ENCODE measurements around the gene LZTS2. TPM values are rescaled to one million over a fixed set of nuclear protein-coding genes. Genes with fewer than 3 reads are reported as not detected.

LZTS2 gene
- total and polyA plus RNA-seq, 2 of the 4 experiments (the other 2 are of a cell fraction) = 19.2 to 101 TPM

GRCh38 chr10:101022967-101023705 is 23.5 kb downstream of the LZTS2 start:
- H3K9me1 ChIP-seq (ENCODE audit: insufficient read depth, low read length) = no peaks in the 10 kb centered on the region
- CTCF ChIA-PET = no interaction called here
- no peaks in the 10 kb centered on the region for H4K20me1 ChIP-seq (ENCODE audit: insufficient read depth, low read length)
- no peak overlapping the region for H2BK120ac ChIP-seq (ENCODE audit: low read depth, low read length)
- in situ Hi-C loops (cut with MboI; ENCODE audit: low sequenced_read_pairs) (no loop called here), dilution Hi-C loops (cut with HindIII; ENCODE audit: low sequenced_read_pairs, unreplicated experiment) (no loop called here), intact Hi-C loops (cut with micrococcal nuclease) (no loop called here)
- H3K4me1 ChIP-seq (ENCODE audit: control insufficient read depth, insufficient read depth, low read length) = no peaks in the 10 kb centered on the region; the same call in 1 of the 2 replicates
- H3K23ac ChIP-seq (ENCODE audit: low read depth, low read length) = no peak overlapping the region
- H3K9me3 ChIP-seq (ENCODE audit: control insufficient read depth, insufficient read depth, low read length) = no peaks in the 10 kb centered on the region
- ATAC-seq (ENCODE audit: low read depth) (no peak), DNase-seq (no peak)
- H3K4me3 ChIP-seq (ENCODE audit: insufficient read depth, low read depth, low read length) = no peak overlapping the region
- no peak overlapping the region for H2BK15ac ChIP-seq (ENCODE audit: low read depth, low read length)
- POLR2A ChIA-PET (ENCODE audit: unreplicated experiment) = no interaction called here
- no peak overlapping the region for H4K8ac ChIP-seq (ENCODE audit: low read depth in 2 of 2, low read length in 2 of 2)
- H3K4ac ChIP-seq (ENCODE audit: low read depth, low read length) = no peak overlapping the region
- no peak overlapping the region for H3K14ac ChIP-seq (replicated peaks; ENCODE audit: low read depth, low read length)
- no TSS peak for BruUV-seq (replicated peaks)
- H4K91ac ChIP-seq (ENCODE audit: insufficient read depth, low read depth, low read length) = no peak overlapping the region
- H2AK9ac ChIP-seq (replicated peaks; ENCODE audit: low read depth, low read length, poor library complexity) = no peak overlapping the region
- no peak overlapping the region for H3K9ac ChIP-seq (ENCODE audit: low read depth, low read length)
- no peak overlapping the region for H3K56ac ChIP-seq (ENCODE audit: extremely low read depth, insufficient read depth, low read length)
- no peak overlapping the region for H4K5ac ChIP-seq (ENCODE audit: low read depth, low read length)
- H3K27ac ChIP-seq (ENCODE audit: insufficient read depth, low read length) = no peak overlapping the region
- no peak overlapping the region for H2BK5ac ChIP-seq (ENCODE audit: low read depth, low read length, poor library complexity, severe bottlenecking)
- WGBS, 2 experiments (ENCODE audit: extremely low coverage in 2 of 2, insufficient read length in 1 of 2) = 83% methylated on average over 9 of the region's 15 CpGs; no CpG with 5 or more reads in 1 of the 2 experiments
- no peak overlapping the region for H2AFZ ChIP-seq (replicated peaks; ENCODE audit: low read length, poor library complexity)
- no peaks in the 10 kb centered on the region for H3K79me1 ChIP-seq (ENCODE audit: low read depth in 1 of 2, low read length in 2 of 2)
- no peak overlapping the region for H2BK20ac ChIP-seq (ENCODE audit: low read depth, low read length)
- H3K27me3 ChIP-seq (ENCODE audit: control insufficient read depth, insufficient read depth, low read length) = peaks cover 1% of the 10 kb centered on the region; the same call in 1 of the 2 replicates
- no peak overlapping the region for H3K4me2 ChIP-seq (ENCODE audit: low read depth, low read length)
- H2AK5ac ChIP-seq (ENCODE audit: low read depth, low read length) = no peak overlapping the region
- H3K18ac ChIP-seq (ENCODE audit: low read depth, low read length) = no peak overlapping the region
- H3K36me3 ChIP-seq (ENCODE audit: control insufficient read depth, insufficient read depth, low read length) = no peaks in the 10 kb centered on the region
- no peak for TF ChIP-seq MXI1 (IDR thresholded peaks at IDR 0.05; ENCODE audit: borderline replicate concordance, low read depth, low read length)
- no peak for TF ChIP-seq MAZ (IDR thresholded peaks at IDR 0.05; ENCODE audit: borderline replicate concordance, low read depth, low read length)
- TF ChIP-seq RAD21 (IDR thresholded peaks at IDR 0.05; ENCODE audit: low read length) = no peak
- TF ChIP-seq BHLHE40 (IDR thresholded peaks at IDR 0.05; ENCODE audit: low read depth, low read length) = no peak
- TF ChIP-seq, protein P1, sequence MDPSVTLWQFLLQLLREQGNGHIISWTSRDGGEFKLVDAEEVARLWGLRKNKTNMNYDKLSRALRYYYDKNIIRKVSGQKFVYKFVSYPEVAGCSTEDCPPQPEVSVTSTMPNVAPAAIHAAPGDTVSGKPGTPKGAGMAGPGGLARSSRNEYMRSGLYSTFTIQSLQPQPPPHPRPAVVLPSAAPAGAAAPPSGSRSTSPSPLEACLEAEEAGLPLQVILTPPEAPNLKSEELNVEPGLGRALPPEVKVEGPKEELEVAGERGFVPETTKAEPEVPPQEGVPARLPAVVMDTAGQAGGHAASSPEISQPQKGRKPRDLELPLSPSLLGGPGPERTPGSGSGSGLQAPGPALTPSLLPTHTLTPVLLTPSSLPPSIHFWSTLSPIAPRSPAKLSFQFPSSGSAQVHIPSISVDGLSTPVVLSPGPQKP (IDR thresholded peaks at IDR 0.05; ENCODE audit: borderline replicate concordance, low read depth, low read length) = no peak
- no peak for TF ChIP-seq RFX5 (IDR thresholded peaks at IDR 0.05; ENCODE audit: low read depth, low read length)
- TF ChIP-seq NFE2L2 (IDR thresholded peaks at IDR 0.05; ENCODE audit: low read depth, low read length) = no peak
- TF ChIP-seq, protein P2, sequence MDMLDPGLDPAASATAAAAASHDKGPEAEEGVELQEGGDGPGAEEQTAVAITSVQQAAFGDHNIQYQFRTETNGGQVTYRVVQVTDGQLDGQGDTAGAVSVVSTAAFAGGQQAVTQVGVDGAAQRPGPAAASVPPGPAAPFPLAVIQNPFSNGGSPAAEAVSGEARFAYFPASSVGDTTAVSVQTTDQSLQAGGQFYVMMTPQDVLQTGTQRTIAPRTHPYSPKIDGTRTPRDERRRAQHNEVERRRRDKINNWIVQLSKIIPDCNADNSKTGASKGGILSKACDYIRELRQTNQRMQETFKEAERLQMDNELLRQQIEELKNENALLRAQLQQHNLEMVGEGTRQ (IDR thresholded peaks at IDR 0.05; ENCODE audit: low read depth, low read length) = no peak
- no peak for TF ChIP-seq POLR2A (IDR thresholded peaks at IDR 0.05; ENCODE audit: low read depth, low read length)
- TF ChIP-seq MAFK (IDR thresholded peaks at IDR 0.05; ENCODE audit: low read depth, low read length) = no peak
- TF ChIP-seq RCOR1 (IDR thresholded peaks at IDR 0.05; ENCODE audit: insufficient replicate concordance, low read length) = no peak
- no peak for TF ChIP-seq CHD1 (IDR thresholded peaks at IDR 0.05; ENCODE audit: low read depth, low read length)
- no peak for TF ChIP-seq FOS (IDR thresholded peaks at IDR 0.05; ENCODE audit: low read depth, low read length)

Data from IMR-90 (cell line).